Cerebellar cortex (tissue), 1 donor: Measurements from ENCODE around the gene RPL15.

Source experiments
- DNase-seq: peaks from one replicate; pipeline ENCODE4 v3.0.0-alpha.2; 2015; ENCODE audit warnings: low spot score

The RPL15 gene

DNA sequence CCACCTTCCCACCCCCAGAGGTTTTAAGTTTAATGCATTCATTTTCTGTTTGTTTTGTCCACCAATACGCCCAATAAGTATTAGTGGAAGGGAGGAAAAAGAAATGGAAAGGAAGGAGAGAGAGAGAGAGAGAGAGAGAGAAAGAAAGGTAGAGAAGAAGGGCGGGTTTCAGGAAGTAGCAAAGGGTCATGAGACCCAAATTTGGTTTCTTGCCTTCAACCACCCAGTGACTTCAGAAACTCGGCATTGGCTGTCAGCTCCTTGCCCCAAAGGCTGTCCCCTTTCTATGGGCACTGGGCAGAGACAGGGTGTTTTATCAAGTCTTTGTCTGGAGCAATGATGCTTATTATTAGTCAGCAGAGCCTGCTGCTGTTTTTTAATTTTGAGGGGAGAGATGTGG, 14.7 kb downstream of the RPL15 start:
- DNase-seq: no peak

DNA sequence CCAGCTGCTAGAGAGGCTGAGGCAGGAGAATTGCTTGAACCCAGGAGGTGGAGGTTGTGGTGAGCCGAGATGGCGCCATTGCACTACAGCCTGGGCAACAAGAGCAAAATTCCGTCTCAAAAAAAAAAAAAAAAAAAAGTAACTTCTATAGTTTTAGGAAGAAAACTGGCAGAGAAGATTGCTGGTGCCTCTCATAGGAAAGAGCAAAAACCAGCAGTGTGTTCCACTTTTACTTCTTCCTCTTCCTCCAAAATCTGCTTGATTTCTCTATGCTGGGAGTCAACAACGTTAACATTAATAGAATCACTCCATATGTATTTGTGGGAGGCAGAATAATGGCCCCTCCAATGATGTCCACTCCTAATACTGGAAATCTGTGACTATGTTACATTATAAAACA, 15.6 kb downstream of the RPL15 start:
- no peak for DNase-seq

DNA sequence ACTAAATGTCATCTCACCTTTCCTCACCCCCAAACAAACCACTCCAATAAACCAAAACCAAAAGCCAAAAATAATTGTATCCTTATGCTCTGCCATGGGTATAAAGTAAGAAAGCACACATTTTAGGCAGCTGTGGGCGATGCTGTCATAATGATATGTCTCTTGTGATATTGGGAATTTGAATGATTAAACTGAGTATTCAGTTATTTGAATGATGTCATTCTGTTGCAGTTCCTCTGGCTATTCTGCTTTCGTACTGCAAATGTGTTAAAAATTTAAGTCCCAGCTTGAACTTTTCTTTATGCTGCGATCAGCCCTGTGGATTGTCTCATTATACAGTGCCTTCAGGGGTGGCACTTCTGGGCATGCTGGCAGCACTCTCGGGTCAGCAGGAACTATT, 17.3 kb downstream of the RPL15 start:
- no peak for DNase-seq

DNA sequence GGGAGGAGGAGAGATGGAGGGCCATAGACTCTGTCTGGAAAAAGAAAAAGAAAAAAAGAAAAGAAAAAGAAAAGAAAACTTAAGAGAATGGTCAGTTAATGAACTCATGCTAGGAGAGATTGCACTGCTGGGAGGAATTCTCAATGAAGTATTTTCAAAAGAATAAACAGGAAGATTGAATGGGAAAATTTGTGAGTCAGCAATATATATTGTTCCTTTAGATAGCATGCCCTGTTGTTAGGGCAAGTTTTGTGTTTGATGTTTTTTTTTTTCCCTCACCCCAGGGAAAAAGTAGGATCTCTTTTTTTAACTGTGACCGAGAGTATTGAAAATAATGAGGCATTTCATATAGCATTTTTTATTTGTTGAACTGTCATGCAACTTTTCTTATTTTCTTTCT, 20.4 kb downstream of the RPL15 start:
- no peak for DNase-seq

DNA sequence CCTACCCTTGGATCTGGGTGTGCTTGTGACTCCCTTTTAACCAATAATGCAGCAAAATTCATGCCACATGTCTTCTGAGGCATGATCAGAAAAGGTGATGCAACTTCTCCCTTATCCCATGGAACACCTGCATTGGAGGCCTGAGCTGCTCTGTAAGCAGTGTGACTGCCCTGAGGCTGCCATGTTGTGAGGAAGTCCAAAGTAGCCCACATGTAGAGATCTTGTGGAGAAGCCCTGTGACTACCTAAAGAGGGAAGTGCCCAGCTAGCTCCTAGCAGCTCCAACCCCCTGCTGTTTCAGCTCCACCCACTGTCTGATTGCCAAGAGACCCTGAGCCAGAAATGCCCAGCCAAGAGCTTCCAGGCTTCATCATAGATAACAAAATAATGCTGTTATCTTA, 21.8 kb downstream of the RPL15 start:
- no peak for DNase-seq

DNA sequence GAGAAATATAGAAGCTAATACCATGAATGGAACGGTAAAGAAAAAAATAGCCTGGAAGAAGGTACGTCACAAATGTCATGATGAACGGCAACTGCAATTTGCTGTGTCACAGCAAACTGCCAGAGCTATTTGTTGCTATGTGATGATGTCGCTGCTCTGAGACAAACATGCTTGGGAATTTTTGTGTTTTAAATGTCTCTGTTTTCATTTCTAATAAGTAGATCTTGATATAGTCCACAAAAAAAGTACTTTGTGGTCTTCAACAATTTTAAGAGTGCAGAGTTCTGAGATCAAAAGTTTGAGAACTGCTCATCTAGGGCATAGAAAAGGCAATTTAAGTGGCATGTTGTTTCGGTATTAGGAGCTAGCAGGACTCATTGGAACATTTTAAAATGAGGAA, 23.8 kb downstream of the RPL15 start:
- DNase-seq: no peak

DNA sequence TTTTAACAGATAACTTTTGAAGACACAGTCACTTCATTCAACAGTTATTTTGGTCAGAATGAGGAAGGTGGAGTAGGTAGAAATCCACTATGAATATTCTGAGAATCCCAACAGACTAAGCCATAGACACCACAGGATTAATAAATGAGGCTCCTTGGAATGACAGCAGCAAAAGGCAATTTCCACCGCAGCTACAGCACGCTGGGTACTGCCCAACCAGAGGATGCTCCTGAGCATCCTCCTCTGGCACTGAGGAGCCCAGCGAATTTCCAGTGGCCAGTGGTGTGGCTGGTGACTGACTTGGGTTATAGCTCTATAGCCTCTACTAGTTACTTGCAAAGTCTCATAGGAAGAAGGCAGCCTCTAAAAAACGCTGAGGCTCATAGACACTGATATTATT, 24.5 kb downstream of the RPL15 start:
- DNase-seq: no peak

DNA sequence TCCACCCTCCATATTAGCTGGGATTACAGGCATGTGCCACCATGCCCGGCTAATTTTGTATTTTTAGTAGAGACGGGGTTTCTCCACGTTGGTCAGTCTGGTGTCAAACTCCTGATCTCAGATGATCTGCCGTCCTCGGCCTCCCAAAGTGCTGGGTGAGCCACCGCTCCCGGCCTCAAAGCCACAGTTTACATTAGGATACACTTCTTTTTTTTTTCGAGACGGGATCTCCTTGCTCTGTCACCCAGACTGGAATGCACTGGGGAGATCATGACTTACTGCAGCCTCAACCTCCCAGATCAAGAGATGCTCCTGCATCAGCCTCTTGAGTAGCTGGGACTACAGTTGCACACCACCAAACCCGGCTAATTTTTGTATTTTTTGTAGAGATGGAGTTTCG, 25.6 kb downstream of the RPL15 start:
- DNase-seq: no peak

DNA sequence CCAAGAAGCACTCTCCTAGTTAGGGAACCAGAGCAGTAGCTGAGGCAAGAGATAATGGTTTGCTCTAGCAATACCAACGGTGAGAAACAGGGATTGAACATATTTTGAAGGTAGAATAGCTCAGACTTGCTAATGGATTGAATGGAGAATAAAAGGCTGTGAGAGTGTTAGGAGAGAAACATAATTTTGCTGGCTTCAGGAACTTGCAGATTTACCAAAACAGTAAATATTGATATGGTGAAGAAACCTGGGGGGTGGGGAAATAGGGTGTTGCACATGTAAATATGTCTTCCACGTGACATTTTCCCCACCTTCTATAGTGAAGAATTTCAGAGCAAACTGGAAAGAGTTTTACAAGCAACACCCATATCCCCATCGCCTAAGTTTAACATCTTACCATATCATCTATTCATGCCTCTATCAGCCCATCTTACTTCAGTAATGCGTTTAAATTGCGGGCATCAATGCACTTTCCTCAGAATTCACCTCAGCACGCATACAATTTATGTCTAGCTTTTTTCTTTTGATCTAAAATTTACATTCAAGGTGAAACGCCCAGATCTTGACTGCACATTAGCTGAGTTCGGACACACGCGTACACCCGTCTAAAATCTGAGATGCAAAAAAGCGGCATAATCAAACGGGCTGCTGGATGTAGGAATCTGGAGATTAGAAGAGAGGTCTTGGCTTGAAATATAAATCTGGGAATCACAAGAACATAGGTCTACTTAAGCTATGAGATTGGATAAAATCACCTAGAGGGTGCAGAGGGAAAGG, 27.3 kb downstream of the RPL15 start:
- DNase-seq: peak; percentile 51

DNA sequence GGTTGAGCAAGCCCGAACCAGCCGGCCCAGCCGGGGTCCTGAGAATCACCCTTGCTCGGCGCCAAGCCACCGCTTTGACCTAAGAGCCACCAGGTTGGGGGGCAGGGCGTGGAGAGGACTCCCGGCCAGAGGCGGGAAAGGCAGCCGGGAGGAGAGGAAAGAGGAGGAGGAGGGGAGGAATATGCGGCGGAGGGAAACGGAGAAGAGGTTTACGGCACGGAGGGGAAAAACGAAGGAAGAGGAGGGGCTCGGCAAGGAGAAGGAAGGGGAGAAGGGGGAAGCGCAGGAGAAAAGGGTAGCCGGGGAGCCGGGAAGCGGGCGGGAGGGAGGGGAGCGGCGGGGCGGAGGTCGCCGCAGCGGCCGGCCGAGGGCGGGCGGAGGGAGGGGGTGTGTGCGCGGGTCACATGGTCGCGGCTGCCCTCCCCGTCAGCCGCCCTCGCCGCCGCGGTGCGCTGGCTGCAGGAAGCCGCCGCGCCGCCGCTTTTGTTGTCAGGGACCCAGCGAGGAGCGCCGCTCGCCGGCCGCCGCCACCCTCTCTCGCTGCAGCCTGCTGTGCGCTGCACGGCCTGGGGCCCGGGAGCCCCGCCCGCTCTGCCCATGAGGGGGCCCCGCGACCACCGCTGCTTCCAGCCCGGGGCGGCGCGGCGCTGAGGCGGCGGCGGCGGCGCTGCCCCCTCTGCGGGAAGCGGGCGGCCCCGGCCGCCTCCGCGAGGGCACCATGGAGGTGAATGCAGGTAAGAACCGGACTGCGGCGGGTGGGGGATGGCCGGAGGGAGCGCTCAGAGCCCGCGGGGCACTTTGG, 28.1 kb downstream of the RPL15 start, which contains the start of gene NR1D2:
TSS of gene NR1D2 (plus strand) at position 426 of the 802 bp plus-strand sequence. CDS start at position 719, 293 bp downstream.
- DNase-seq: peak; percentile 79

DNA sequence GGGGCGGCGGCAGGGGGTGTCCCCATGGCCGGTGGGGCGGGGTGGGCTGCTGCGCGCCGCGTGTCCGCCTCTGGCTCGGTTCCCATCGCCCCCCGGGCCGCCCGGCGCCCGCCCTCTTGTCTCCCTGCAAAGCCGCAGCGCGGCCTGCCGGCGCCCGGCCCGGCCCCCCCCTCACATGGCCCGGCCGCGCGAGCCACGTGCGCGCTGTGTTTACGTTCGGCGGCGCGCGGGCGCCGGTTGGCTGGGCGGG, 28.7 kb downstream of the RPL15 start:
- no peak for DNase-seq

DNA sequence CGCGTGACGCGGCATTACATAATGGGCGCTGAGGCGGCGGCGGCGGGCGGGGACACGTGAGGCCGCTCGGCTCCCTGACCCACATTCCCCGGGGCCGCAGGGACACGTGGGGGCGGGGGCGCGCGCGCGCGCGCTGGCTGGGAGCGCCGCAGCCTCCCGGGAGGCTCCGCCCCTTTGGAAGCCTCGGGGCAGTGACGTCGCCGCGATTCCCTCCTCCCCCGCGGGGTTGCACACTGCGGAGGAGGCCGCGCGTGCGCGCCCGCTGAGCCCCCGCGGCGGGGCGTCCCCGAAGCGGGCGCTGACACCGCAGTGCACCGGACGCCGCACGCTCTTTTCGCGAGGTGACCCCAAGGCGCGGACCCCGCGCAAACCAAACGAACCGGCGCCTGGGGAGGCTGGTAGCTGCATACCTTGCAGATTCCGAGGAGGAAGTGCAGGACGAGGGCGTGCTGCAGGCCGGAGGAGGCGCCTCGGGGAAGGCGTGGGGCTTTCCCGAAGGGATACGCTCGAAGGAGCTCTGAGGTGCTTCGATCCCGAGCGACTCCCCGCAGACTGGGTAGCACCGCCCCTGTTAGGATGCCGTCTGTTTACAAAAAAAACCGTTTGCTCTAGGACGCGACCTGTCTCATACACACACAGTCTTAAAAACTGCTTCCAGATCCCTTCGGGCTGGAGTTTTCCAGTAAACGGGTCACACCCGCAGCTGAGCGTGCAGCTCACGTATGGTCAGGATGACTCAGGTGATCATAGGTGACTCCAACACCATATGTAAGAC, 29.2 kb downstream of the RPL15 start:
- peak; percentile 94 for DNase-seq

DNA sequence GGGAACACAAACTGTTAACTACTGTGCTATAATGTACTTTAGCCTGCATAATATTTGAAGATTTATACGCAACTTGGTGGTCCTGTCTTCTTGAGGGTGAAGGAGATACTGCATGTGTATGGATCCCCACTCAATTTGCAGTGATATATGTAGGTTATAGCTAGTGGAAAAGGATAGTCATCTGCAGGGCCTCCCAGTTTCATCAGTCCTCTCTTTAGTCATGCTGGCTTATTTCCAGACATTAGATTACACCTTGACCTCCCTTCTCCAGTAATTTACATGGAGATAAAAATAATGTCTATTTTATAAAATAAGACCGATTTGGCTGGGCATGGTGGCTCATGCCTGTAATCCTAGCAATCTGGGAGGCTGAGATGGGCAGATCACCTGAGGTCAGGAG, 31.8 kb downstream of the RPL15 start:
- DNase-seq: no peak

DNA sequence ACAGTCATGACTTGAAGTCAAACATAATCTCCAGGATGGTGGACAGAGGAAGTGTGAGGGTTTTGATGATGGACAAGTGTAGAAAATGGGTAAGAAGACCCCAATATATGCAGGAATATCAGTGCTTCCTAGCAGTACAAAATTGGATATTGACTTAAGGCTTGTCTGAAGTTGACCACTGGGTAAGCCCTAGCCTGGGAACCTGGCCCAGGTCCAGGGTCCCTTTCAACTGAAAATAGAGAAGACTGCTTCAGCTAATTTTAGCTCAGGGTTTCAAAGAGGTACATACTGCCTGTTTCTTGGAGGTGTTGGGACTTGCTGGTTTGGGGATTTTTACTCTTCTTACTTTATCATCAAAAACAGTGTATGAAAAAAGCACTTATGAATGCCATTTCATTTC, 32.9 kb downstream of the RPL15 start:
- DNase-seq: peak; percentile 55

DNA sequence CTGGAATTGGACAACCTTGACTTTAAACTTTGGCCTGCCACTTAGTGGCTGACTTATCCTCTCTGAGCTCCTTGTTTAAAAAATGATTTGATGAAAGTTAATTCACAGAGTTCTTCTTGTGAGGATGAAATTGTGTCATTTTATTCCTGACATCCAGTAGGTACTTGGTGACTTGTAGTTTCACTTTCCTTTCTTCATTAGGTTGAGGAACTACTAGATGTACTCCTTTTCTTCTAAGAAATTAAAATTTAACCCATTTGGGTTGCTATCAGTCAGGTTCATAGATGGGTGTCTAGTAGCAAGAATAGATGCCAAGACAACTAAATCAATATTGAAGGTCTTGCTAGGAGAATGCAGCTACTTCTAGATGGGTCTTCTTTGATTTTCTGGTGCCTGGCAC, 33.4 kb downstream of the RPL15 start:
- no peak for DNase-seq

DNA sequence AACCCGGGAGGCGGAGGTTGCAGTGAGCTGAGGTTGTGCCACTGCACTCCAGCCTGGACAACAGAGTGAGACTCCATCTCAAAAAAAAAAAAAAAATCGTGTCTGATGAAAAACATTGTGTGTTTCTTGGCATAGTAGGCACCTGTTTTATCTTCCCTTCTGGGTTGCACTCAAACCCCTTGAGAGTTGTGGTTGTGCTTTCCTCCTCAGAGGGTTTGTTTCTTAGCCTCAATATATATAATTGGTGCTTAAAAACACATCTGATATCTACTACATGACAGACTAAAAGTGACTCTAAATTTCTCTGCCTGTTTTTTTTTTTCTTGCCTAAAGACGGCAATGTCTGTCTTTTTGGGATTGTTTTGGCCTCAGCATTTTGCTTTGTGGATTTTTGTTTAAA, 35.7 kb downstream of the RPL15 start:
- DNase-seq: no peak

DNA sequence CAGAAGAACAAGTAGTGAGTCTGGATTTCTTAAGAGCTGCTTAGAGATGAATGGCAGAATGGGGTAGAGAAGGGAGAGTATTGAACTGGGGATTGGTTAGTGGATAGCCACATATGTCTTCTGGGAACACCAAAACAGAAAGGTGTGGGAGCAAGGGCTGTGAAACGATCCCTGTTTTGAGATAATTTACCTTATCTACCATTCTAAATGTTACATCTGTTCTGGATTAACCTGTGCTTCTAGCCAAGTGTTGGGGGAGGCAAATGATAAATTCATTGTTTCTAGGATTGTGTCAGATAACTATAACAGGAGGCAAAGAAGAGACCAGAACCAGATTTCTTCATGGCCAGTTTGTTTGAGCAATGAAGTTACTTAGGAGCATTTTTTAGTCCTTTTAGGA, 36.6 kb downstream of the RPL15 start:
- DNase-seq: no peak

DNA sequence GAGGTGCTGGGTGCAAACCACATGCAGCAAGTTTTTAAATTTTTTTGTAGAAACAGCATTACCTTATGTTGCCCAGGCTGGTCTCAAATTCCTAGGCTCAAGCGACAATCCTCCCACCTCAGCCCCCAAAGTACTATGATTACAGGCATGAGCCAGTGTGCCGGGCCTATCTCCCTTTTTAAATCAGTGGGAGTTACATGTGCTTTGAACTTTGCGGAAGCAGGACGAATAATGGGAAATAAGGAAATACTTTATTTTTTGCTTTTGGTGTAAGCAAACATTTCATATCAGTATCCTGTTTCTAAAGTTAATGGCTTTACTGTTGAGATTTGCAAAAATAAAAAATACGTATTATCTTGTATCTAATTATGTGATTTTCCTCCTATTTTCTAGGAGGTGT, 37.2 kb downstream of the RPL15 start:
- no peak for DNase-seq

DNA sequence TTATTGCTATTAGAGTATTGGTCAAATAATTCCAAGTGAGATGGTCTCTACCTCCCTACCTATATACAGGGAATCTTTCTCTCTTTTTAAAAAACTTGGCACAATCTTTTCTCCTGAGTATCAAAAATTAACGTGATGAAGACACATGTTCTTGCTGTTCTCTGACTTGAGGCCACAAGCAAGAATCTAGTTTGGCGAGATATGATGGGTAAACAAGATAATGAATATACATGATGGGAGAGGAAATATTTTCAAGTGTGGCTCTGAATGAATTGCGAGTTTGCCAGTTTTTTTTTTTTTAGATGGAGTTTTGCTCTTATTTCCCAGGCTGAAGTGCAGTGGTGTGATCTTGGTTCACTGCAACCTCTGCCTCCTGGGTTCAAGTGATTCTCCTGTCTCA, 39.8 kb downstream of the RPL15 start:
- no peak for DNase-seq

DNA sequence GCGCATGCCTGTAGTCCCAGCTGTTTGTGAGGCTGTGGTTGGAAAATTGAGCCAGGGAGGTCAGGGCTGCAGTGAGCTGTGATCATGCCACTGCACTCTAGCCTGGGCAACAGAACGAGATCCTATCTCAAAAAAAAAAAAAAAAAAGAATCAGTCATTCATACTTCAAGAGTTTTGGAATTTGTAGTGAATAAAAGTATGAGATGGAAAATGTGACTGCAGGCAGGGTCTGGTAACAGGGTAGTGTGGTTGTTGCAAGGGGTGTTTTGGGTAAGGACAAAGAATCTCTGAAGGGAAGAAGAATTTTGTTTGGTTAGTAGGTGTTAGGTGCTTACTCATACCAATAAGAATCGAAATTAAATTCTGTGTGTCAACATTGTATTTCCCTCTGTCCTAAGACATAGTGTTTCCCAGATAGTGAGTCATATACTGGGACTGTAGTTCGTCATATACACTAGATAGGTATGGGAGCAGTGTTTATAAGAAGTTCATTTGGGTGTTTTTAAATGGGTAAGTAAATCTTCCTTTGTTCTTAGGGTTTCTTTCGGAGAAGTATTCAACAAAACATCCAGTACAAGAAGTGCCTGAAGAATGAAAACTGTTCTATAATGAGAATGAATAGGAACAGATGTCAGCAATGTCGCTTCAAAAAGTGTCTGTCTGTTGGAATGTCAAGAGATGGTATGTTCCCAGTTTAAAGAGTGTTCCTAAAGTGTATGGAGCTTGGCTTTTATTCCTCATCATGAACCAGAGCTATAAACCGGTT, 42.4 kb downstream of the RPL15 start:
- DNase-seq: no peak

DNA sequence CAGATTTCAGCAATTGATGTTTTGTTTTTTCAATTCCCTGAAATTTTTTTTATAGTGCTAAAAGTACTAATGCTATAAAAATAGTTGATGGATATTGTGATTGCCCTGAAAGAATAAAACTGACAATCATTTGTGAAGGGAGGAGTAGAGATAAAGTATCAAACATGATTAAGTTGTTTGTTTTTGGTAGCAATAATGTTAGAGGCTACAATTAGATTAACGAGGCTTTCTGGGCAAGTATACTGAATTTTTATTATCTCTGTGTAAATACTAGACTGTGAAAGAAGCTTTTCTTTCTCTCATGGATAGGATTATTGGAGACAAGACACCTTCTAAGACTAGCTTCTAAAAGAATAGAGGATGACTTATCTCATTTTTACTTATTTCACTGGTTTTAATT, 43.7 kb downstream of the RPL15 start:
- no peak for DNase-seq

DNA sequence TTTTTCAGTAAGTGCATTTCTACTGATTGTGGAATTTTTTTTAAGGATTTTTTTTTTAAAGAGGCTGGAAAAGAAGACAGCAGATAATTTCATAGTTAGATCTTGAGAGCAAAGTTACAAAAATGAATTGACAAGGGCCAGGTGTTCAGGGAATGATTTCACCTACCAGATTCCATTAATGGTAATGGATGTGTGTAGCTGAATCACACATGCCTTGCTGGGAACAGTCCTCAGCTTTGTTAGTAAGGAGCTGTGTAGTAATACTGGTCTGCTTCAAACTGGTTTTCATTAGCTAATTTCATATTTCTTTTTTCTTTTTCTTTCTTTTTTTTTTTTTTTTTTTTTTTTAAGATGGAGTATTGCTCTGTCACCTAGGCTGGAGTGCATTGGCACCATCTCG, 44.1 kb downstream of the RPL15 start:
- DNase-seq: no peak
